HG02981 (cell line): ENCODE data around the gene PSMB1.
"Not testable (repeated sequence)": the region's sequence is repeated elsewhere in the genome, so short reads cannot be mapped to it uniquely, and the experiment has no call there.

ENCODE experiments used
- ATAC-seq: cut with Tn5 transposase; IDR thresholded peaks from one replicate; pipeline ENCODE4 v1.9.1; 2021; ENCODE audit warnings: mild to moderate bottlenecking, moderate library complexity; ENCODE audit not compliant: unreplicated experiment

The PSMB1 gene

DNA sequence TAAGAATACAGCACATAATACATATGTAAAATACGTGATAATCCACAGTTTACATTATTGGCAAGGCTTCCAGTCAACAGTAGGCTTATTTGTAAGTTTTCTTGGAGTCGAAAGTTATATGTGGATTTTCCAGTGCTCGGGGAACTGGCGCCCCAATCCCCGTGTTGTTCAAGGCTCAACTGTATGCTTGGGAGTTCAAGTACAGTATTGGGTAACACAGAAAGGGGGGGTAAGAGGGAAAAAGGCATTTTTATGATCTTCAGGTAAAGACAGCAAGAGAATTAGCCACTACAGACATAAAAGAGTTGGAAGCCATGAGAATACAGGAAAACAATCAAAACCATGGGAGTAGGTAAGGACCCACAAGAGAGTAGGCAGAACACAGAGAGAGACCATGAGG lies 16.4 kb downstream of the PSMB1 start:
- ATAC-seq: no peak

DNA sequence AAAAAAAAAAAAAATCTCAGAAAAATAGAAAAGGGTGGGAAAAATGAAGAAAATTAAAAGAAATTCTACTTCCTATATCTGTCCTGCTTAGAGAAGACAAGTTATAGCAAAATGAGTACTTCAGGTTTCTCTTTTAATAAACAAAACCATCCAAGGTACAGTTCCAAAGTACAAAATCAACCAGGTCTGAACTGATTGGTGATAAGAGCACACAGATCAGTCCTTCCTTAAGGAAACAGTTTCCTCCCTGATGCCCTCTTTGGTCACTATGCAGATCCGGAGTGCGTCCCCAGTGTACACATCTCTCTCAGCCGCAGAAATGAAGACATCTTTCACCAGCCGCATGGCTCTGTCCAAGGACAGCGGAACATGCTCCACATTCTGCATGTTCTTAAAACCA lies 18.1 kb downstream of the PSMB1 start:
- no peak for ATAC-seq

DNA sequence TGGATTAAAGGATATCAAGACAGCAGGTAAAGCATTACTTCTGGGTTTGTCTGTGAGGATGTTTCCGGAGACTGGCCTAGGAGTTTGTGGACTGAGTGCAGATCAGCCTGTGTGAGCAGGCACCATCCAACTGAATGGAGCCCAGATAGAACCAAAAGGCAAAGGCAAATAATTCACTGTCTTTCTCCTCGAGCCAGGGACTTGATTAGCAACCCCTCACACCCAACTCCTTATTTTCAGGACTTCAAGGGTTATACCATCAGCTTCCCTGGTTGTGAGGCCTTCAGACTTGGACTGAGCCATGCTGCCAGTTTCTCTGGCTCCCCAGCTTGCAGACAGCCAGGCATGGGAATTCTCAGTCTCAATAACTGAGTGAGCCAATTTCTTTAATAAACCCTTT lies 19.3 kb downstream of the PSMB1 start:
- ATAC-seq: no peak

DNA sequence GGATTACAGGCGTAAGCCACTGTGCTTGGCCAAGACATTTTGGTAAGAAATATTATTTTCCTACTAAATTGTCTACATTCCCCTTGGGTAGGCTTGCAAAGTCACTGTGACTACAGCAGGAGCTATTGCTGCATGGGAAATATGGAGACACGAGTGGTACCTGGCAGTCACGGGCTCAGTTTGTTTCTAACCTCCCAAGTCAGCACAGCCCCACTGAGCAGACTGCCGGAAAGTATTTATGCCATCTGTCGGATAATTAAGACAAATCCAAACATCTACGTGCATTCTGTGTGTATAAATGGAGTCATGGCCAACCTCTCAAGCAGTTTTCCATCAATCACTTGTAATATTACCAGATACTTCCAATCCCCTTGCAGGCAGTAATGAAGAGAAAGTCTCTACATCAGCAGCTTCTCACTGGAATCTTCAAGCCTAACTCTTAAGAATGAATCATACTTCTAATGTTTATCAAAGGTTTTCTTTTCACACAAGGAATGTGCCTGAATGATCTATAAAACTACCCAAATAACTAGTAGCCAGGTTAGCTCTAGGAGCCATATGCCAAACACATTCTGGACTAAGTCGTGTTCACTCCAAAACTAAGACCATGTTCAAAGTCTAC lies 20.1 kb downstream of the PSMB1 start:
- ATAC-seq: no peak

DNA sequence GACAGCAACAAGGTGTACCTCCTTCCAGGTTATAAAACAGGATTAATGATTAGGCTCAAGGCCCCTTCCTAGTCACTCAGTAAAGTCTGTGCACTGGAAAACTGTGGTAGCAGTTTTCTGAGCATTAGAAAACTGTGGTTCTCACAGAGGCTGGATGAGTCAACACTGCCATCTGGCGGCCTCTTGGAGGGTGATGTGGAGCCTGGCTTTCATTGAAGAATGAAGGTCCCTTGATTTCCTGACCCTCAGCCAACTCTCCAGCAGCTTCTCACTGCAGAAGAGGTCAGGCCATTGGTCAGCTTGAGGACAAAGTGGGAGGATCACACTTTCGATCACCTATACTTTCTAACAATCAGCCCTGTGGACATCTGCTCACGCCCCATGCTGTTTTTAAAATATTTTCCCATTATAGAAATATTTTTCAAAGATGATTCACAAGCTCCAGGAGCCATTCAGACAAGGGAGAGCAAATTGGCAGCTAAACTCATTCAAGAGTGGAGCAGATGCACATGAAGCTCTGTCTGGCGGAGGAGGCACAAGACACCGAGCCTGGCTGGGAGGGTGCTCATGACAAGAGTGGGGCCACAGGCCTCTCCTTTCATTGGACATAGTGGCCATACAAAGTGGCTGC lies 23.2 kb downstream of the PSMB1 start:
- peak; percentile 76 for ATAC-seq

DNA sequence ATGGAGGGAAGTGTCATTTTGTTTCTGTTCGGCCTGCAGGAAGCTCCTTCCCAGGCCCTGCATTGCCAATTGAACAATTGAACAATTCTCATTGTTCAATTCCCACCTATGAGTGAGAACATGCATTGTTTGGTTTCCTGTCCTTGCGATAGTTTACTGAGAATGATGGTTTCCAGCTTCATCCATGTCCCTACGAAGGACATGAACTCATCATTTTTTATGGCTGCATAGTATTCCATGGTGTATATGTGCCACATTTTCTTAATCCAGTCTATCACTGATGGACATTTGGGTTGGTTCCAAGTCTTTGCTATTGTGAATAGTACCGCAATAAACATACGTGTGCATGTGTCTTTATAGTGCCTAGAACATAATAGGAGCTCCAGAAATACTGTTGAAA lies 25.1 kb downstream of the PSMB1 start:
- ATAC-seq: not testable (repeated sequence)

DNA sequence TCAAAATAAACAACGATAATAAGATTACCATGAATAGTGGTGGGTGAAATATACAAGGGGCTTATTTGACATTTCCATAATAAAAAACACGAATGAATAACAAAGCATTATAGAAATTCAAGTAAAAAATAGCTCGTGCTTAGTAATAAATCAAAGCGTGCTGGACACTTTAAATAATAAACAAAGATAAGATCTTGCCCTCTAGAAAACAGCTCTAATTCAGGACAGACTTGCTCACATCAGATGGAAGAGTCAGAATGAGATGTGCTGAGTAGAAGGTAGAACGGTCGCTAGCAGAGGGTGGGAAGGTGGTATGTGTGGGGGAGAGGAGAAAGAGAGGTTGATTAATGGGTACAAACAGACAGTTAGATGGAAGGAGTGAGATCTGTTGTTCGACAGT lies 27.3 kb downstream of the PSMB1 start:
- no peak for ATAC-seq

DNA sequence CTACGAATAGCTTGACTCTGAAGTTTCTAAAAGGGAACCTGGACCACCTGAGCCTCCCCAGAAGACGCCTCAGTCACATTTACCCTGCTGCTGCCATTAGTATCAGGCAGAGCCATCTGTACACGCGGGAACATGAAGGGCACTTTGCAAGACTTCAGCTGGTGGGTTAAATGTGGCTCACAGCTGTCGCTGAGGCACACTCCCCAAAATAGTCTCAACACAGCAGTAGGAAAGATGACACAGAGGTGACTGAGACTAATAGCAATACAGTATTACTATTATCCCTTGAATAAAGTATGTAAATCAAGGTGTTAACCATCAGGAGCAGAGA lies 29.0 kb downstream of the PSMB1 start:
- ATAC-seq: no peak

DNA sequence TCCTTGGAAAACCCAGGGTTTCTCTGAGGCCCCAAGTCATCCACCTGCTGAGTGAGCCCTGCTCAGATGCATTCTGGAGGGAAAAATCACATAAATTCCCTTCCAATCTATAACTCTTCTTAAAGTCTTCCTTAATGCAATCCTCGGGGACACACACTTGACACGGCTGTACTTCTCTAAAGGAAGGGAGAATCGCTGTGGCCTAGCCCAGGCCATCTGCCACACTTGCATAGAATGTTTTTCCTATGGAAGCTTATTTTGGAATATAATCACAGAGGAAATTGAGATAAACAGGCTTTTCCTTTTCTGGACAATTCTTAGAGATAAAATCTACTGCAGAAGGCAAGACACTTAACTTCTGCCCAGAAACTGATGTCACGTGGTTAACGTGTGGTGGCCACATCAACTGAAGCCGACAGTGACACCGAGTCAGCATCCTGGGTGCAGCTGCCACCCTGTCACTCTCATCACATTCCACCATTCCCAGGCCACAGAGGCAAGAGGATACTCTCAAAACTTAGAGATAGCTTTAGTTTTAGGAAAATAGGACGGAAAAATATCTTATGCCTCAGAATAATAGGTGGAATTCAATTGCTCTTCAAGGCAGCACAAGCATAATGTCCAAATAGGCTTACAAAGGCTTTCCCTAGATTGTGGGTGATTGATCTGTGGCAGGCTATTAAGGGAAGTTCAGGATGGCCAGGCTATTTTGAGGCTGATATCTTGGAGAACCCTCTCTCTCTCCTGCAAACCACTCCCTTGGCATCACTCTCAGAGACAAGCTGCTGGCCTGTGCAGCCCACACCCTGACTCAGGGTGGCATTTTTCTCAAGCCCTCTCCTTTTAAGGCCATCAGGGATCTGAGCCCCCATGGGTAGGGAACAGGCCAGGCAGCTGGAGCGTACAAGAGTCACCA lies 29.6 kb downstream of the PSMB1 start:
- ATAC-seq: no peak

DNA sequence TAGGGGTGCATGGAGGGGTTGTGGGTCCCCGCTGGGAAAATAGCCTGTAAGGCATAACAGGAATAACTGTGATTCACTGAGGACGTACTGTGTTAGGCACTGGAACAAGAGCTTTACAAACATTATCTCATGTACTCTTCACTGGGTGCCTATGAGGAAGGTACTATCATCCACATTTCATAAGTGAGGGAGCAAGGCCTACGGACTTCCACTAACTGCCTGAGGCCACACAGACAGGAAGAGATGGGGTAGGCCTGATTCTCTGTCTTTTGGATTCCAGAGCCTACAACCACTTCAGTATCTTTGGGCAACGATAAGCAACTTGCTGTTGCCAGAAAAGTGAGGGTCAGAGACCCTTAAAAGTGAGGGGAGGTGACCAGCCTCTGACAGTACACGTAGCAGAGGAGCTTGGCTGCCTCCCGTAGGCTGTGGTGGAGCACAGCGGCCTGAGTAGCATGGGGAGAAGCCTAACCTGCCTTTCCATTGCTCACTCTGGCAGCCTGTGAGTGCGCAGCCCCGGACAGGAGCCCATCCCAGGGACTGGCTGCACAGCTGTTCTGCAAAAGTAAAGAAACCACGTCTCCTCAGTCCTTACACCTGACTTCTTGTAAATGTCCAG lies 30.4 kb downstream of the PSMB1 start:
- no peak for ATAC-seq

DNA sequence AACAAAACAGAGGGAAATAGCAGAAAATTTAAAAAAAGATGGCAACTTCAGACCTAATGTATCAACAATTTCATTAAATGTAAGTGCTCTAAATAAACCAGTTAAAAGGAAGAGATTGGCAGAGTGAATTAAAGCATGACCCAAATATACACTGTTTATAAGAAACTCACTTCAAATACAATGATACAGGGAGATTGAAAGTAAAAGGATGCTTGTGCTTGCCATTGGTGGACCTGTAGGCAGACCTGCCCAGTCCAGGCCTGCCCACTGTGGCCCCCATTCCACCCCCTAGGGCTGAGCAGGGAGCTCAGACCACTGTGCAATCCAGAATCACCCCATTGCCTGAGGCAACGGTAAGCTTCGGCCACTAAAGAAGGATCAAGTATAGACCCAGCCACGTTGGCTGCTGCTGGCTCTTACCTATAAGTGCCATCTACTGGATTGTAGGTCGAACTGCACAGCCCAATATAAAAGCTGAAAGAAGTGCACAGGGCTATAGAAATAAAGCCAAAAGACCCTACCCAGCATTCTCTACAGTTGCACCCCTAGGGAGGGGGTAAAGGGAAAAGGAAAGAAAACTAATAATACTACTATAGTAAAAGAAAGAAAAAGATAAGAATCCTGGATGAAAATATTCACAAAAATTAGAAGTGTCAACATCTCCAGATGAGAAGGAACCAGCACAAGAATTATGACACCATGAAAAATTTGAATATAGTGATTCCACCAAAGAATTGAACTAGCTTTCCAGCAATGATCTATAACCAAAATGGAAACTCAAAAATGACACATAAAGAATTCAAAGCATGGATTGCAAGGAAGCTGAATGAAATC lies 36.1 kb downstream of the PSMB1 start:
- peak; percentile 94 for ATAC-seq

DNA sequence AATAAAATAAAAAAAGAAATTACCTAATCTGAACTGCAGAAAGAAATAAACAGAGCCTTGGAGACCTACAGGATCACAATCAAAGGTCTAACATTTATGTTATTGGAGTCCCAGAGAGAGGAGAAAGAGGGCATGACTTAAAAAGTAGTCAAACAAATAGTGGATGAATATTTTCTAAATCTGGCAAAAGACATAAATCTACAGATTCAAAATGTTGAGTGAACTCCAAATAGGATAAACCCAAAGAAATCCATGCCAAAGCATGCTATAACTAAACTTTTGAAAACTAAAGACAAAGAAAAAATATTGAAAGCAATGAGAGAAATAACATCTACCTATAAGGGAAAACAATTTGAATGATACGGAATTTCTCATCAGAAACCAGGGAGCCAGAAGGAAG lies 38.2 kb downstream of the PSMB1 start:
- no peak for ATAC-seq

DNA sequence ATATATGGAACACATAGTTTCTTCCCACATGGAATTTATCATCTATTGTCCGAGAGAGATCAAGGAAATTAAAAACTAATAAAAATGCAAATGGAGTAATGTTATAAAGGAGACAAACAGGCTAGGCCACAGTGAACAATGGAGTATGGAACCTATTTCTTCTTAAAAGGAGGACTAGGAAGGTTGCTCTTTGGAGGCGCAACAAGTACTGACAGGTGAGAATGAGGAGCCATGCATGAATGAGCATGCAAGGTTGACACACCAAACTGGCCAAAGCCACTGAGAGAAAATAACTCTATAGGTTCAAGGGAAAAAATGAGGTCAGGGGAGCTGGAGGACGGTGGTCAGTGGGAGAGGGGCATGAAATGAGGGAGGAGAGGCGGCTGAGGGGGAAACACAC lies 40.9 kb downstream of the PSMB1 start:
- ATAC-seq: no peak

DNA sequence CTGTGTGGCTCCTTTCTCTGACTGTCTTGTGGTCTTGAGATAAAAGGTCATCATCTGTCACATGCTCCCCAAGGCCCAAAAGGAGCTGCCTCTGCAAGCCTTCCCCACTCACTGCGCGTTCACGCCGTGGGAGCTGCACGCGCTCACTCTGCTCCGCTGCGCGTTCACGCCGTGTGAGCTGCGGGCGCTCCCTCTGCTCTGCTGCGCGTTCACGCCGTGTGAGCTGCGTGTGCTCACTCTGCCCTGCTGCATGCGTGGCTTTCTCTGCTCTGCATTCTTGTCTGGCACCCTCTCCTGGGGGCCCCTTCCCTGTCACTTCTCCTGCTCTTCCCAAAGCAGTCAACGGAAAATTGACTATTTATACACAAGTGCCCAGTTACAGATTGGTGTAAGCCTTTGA lies 42.5 kb downstream of the PSMB1 start:
- no peak for ATAC-seq

DNA sequence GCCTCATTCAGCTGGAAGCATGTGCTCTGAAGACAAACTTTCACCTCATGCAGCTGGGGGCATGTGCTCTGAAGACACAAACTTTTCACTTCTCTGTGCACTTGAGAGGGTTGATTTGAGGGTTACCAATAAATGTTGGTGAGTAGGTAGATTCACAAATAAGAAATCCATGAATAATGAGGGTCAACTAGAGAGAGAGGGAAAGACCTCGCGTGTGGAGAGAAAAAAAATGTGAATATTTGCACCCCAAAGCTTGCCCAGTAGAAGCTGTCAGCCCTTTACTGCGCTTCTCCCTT lies 43.4 kb downstream of the PSMB1 start:
- no peak for ATAC-seq

DNA sequence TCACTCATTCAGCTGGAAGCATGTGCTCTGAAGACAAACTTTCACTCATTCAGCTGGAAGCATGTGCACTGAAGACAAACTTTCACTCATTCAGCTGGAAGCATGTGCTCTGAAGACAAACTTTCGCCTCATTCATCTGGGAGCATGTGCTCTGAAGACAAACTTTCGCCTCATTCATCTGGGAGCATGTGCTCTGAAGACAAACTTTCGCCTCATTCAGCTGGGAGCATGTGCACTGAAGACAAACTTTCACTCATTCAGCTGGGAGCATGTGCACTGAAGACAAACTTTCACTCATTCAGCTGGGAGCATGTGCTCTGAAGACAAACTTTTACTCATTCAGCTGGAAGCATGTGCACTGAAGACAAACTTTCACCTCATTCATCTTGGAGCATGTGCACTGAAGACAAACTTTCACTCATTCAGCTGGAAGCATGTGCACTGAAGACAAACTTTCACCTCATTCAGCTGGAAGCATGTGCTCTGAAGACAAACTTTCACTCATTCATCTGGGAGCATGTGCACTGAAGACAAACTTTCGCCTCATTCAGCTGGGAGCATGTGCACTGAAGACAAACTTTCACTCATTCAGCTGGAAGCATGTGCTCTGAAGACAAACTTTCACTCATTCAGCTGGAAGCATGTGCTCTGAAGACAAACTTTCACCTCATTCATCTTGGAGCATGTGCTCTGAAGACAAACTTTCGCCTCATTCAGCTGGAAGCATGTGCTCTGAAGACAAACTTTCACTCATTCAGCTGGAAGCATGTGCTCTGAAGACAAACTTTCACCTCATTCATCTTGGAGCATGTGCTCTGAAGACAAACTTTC lies 44.0 kb downstream of the PSMB1 start:
- not testable (repeated sequence) for ATAC-seq

DNA sequence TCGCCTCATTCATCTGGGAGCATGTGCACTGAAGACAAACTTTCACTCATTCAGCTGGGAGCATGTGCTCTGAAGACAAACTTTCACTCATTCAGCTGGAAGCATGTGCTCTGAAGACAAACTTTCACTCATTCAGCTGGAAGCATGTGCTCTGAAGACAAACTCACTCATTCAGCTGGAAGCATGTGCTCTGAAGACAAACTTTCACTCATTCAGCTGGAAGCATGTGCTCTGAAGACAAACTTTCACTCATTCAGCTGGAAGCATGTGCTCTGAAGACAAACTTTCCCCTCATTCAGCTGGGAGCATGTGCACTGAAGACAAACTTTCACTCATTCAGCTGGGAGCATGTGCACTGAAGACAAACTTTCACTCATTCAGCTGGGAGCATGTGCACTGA lies 44.8 kb downstream of the PSMB1 start:
- not testable (repeated sequence) for ATAC-seq

DNA sequence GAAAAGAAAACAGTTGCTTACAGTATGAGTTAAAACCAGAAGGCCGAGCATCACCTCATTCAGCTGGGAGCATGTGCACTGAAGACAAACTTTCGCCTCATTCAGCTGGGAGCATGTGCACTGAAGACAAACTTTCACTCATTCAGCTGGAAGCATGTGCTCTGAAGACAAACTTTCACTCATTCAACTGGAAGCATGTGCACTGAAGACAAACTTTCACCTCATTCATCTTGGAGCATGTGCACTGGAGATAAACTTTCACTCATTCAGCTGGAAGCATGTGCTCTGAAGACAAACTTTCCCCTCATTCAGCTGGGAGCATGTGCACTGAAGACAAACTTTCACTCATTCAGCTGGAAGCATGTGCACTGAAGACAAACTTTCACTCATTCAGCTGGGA lies 45.4 kb downstream of the PSMB1 start:
- not testable (repeated sequence) for ATAC-seq

DNA sequence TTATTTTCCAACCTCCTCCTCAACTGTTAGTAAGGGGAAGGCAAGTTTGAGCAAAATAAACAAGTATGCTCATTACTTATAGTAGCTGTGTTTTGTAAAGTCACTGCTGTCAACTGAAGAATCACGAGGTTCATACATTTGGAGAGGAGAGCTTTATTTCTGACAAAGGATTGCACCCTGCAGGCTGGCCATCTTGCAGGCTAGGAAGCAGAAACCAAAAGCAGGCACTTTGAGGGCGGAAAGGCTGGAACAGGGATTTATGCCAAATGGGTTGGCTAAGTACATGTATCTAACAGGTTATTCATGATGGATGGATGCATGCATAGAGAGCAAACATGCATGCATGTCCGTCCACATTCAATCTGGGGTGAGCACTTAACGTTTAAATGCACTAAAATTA lies 46.7 kb downstream of the PSMB1 start:
- ATAC-seq: no peak

DNA sequence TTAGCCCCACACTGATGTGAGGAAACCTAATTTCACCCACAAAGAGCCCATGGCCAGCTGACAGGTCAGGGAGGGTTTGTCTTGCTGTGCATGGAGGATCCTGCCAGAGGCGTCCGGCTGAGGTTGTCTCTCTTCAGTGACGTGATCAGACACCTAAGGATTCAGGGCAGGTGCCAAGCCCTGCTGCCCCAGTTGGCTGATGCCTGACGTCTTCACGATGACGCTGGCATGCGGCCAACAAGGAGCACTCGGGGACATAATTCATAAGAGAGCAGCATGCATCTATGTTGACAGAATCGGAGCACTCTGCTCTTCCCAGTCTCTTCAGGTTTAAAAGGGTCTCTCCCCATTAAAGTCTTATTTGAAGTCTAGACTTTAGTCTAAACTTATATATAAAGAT lies 47.8 kb downstream of the PSMB1 start:
- ATAC-seq: no peak
